ENCODE data around the gene LCN6.
A peak's percentile ranks its signal among the peaks of the same experiment; 100 is the strongest.
"Not testable (repeated sequence)": the region's sequence is repeated elsewhere in the genome, so short reads cannot be mapped to it uniquely, and the experiment has no call there.

LCN6 gene

GRCh38 chr9:136782452-136782851, 34.1 kb upstream of the LCN6 start:
- no peak for DNase-seq

DNA sequence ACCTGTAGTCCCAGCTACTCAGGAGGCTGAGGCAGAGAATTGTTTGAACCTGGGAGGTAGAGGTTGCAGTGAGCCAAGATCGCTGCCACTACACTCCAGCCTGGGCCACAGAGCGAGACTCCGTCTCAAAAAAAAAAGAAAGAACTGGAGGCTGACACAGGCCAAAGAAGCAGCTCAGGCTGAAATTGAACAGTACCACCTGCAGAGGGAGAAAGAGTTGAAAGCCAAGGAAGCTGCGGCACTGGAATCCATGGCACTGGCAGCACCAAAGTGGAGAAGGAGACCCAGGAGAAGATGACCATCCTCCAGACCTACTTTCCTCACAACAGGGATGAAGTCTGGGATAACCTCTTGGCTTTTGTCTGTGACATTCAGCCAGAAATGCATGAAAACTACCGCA, 31.5 kb upstream of the LCN6 start:
- DNase-seq = no peak

DNA sequence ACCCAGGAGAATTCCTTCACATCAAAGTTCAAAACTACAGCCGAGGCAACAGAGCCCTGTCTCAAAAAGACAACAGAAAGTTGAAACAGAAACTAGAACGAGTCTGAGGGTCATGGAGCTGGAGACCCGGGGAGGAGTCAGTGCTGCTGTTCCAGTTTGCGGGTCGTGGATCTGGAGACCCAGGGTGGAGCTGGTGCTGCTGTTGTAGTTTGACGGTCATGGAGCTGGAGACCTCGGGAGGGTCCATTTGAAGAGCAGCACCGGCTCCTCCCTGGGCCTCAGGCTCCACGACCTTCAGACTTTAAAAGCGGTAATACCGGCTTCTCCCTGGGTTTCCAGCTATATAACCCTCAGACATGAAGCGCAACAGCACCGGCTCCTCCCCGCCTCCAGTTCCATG, 29.0 kb upstream of the LCN6 start:
- no peak for DNase-seq

DNA sequence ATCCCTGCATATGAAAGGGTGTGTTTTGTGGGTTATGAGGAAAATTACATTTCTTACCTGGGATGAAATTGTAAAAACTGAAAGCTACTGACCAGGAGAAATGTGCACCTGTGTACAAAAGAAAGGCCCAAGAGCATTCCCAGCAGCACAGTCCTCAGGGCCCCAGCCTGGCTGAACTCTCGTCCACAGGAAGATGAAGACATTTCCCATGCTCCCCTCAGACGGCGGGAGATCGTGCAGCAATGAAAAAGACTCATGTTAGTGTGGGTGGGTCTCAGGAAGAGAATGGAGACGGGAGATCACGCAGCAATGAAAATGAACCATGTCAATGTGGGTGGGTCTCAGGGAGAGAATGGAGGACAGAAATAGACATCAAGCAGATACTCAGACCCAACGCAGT, 28.6 kb upstream of the LCN6 start:
- no peak for DNase-seq

DNA sequence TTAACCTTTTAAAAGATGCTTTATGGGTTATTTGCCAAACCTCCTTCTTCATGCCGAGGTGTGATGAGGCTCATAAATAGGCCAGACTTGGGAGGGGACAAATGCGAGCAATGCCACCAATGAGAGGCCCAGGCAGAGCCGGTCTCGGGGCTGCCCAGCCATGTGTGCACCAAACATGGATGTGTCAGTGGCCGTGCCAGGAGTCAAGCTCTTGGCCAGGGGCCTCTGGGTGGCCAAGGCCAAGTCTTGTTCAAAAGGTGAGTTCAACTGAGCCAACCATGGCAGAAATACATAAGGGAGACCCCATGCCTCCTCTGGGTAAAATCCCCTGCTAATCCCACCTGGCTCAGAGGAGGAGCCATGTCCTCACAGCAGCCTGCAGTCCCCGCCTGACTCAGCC, 26.9 kb upstream of the LCN6 start:
- DNase-seq = no peak

GRCh38 chr9:136774416-136775045, 26.2 kb upstream of the LCN6 start:
- DNase-seq = no peak

DNA sequence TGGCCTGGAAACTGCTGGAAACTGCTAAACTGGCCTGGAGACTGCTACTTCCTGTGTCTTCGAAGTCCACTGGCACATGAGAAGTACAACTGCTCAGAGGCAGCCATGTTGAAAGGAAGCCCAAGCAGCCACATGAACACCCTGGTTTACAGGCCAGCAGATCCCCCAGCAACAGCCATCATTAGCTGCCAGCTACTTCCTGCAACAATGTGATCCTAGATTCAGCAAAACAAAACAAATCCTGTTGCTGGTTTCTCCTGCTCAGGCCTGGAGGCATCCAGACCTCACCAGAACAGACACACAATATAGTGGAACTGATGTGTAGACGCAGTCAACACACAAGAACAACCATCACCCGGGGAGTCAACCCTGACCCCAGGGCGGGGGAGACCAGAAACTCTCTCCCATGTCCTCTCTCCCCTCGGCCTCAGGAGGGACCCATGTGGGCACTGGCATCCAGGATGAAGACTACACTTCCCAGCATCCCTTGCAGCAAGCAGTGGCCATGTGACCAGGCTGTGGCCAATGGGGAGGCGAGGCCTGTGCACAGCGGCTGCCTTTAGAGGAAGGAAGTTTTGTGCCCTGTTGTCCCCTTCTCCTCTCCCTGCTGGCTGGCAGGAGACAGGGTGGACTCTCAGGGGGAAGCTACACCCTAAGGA, 25.2 kb upstream of the LCN6 start:
- no peak for DNase-seq

- DNase-seq = no peak
Measured at GRCh38 chr9:136771907-136772415, 23.6 kb upstream of the LCN6 start.

GRCh38 chr9:136769710-136770191, 21.4 kb upstream of the LCN6 start:
- DNase-seq = peak; percentile 45

DNA sequence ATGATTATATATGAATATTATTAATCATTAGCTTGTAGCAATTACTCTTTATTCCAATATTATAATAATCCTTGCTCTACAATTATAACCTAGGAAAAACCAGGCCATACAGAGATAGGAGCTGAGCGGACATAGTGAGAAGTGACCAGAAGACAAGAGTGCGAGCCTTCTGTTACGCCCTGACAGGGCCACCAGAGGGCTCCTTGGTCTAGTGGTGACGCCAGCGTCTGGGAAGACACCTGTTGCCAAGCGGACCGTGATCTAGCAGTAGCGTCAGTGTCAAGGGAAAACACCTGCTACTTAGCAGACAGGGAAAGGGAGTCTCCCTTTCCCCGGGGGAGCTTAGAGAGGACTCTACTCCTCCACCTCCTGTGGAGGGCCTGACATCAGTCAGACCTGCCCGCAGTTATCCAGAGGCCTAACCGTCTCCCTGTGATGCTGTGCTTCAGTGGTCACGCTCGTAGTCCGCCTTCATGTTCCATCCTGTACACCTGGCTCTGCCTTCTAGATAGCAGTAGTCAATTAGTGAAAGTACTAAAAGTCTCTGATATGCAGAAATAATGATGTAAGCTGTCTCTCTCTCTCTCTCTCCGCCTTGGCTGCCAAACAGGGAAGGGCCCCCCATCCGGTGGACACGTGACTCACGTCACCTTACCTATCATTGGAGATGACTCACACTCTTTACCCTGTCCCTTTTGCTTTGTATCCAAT, 18.2 kb upstream of the LCN6 start:
- DNase-seq = peak; percentile 53

GRCh38 chr9:136765745-136766409, 17.6 kb upstream of the LCN6 start:
- DNase-seq = not testable (repeated sequence)

- DNase-seq = no peak
Measured at GRCh38 chr9:136765041-136765440, 16.7 kb upstream of the LCN6 start.

DNA sequence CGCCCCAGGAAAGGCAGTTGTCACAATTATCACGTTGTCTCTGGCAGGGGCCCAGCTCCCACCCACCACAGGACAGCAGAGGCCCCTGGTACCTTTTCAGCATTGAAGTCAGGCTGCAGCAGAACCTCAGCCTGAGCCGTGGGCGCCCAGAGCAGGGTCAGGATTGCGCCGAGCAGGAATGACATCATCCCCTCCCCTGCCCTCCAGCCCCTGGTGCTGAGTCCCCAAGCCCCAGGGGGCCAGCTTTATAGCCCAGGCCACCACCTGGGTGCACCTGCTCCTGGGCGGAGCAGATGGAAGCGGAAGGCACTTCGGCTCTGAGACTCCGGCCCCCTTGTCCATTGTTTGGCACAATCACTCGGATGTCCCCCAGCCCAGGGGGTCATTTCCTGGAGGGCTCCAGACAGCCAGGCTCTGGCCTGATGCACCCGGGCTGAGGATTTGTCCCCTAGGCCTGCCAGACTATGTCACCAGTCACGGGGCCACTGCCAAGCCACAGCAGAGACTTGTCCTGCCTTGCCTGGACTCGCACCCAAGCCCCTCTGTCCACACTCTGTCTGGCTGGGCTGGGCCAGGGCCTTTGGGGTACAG, 16.1 kb upstream of the LCN6 start, which contains the start of gene LCN15:
TSS of gene LCN15 (minus strand) at position 218 of the 591 bp plus-strand sequence. CDS start at position 188, 30 bp downstream.
- no peak for DNase-seq

DNA sequence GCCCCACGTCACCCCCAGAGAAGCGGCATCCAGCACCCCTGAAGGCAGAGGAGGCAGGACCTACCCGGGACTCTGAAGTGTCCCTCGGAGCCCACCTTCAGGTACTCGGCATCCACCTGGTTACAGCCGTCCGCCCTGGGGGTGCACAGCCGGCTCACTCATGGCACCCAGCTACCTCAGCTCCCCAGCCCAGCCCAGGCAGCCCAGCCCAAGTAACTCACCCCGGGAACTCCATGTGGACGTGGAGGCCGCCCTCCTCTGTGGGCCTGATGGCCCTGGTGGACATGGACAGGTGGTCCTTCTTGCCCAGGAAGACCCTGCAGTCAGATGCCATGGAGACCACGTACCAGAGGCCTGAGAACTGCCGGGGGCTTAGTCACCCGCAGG, 15.3 kb upstream of the LCN6 start:
- DNase-seq = no peak

DNA sequence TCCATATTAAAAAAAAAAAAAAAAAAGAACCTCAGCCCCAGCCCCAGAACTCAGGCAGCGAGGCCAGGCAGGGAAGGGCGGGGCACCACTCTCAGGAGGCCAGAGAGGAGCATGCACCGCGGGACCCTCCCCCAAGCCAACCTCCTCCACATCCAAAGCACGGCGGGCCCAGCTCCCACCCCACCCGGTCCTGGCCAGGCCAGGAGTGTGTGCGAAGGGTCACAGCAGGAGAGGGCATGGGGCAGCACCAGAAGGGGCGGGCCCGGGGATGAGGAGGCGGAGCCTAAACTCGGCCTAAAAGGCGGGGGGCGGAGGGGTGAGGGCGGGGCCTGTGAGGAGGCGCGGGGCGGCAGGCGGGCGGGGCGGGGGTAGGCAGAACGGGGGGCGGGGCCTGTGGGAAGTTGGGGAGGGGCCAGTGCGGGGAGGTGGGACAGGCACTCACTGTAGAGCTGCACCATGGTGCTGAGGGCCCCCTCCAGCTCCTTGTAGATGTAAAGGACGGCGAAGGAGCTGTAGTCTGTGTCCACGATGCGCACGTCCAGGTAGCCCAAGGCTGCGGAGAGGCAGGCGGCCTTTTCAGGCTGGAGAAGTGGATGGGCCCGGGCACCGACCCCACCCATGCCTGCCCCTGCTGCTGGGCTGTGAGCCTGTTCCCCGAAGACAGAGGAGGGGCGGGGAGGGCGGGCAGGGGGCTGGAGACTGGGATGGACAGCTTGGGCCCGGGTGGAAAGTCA, 14.8 kb upstream of the LCN6 start:
- peak; percentile 24 for DNase-seq

- no peak for DNase-seq
Measured at GRCh38 chr9:136762221-136762691, 13.9 kb upstream of the LCN6 start.

GRCh38 chr9:136761545-136761981, 13.2 kb upstream of the LCN6 start:
- DNase-seq = no peak

GRCh38 chr9:136760834-136761544, 12.7 kb upstream of the LCN6 start:
- not testable (repeated sequence) for DNase-seq

- DNase-seq = no peak
Measured at GRCh38 chr9:136760424-136760823, 12.1 kb upstream of the LCN6 start.

GRCh38 chr9:136759436-136760325, 11.4 kb upstream of the LCN6 start:
- no peak for DNase-seq

Data from stimulated activated naive CD4-positive, alpha-beta T cell treated with Interleukin-2 at 50 U/mL for 16 hours (primary cell).